Measurements from ENCODE around the gene MYRIP.

Gene MYRIP

DNA sequence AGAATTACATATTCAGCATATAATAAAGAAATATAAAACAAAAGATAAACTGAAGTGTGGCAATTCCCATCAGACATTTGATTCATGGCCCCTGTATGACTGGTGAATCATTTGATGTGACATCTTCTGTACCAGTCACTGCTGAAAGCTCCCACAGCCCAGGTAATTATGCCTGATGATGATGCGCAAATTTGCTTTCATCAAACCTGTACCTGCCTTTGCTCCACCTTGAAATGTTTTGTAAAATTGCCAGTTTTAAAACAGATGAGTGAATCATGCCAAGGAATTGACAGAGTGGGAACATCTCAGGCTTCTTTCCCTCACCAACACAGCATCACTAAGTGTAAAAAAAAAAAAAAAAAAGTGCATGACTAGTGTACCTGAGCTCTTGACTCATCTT, 433.6 kb downstream of the MYRIP start:
- no peaks in the 10 kb centered on the region for H3K4me1 ChIP-seq
- no peak overlapping the region for H3K9ac ChIP-seq
- H3K36me3 ChIP-seq (ENCODE audit: control insufficient read depth, insufficient read depth, low read length) = no peaks in the 10 kb centered on the region
- no peaks in the 10 kb centered on the region for H3K79me2 ChIP-seq
- H3K4me2 ChIP-seq (ENCODE audit: low read length) = no peak overlapping the region
- TF ChIP-seq, protein P1, sequence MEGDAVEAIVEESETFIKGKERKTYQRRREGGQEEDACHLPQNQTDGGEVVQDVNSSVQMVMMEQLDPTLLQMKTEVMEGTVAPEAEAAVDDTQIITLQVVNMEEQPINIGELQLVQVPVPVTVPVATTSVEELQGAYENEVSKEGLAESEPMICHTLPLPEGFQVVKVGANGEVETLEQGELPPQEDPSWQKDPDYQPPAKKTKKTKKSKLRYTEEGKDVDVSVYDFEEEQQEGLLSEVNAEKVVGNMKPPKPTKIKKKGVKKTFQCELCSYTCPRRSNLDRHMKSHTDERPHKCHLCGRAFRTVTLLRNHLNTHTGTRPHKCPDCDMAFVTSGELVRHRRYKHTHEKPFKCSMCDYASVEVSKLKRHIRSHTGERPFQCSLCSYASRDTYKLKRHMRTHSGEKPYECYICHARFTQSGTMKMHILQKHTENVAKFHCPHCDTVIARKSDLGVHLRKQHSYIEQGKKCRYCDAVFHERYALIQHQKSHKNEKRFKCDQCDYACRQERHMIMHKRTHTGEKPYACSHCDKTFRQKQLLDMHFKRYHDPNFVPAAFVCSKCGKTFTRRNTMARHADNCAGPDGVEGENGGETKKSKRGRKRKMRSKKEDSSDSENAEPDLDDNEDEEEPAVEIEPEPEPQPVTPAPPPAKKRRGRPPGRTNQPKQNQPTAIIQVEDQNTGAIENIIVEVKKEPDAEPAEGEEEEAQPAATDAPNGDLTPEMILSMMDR (IDR thresholded peaks at IDR 0.05) = no peak
- H3K4me3 ChIP-seq (ENCODE audit: low read depth, low read length) = no peak overlapping the region
- no peaks in the 10 kb centered on the region for H3K9me3 ChIP-seq (ENCODE audit: control insufficient read depth, low read length)
- no peak overlapping the region for H2AFZ ChIP-seq
- H3K27me3 ChIP-seq (ENCODE audit: control insufficient read depth, insufficient read depth, low read length) = no peaks in the 10 kb centered on the region
- no peak overlapping the region for H3K27ac ChIP-seq

DNA sequence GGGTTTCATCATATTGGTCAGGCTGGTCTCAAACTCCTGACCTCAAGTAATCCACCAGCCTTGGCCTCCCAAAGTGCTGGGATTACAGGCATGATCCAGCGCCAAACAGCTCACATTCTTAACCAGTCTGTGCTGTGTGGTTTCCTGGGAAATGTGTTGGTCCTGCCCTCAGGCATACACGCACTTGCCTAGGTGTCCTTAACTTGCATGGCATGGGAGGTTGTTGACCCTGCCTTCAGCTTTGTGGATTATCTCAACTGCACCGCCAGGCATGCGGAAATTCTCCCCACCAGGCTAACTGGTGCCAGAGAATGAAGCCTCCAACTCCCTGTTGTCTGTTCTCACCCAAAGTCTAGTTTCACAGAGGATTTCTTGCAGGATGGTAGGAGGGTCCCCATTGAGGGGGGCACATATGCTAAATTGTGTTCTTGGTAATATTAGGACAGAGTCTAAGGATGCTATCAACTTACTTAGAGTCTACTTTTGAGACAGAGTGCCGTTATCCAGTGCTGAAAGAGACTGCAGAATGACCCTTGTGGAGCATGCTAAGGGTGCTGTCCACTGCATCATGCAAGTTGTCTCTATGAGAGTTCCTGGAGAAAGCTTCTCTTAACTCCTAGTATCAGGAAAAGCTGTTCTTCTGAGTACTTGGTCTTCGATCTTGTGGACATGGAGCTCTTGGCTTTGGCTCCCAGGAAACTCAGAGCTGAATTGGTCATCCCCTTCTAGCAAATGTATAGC, 438.5 kb downstream of the MYRIP start:
- H3K27me3 ChIP-seq (ENCODE audit: control insufficient read depth, insufficient read depth, low read length) = no peaks in the 10 kb centered on the region
- no peak overlapping the region for H2AFZ ChIP-seq
- no peaks in the 10 kb centered on the region for H3K36me3 ChIP-seq (ENCODE audit: control insufficient read depth, insufficient read depth, low read length)
- no peak overlapping the region for H3K9ac ChIP-seq
- H3K9me3 ChIP-seq (ENCODE audit: control insufficient read depth, low read length) = no peaks in the 10 kb centered on the region
- H3K79me2 ChIP-seq = no peaks in the 10 kb centered on the region
- H3K4me1 ChIP-seq = no peaks in the 10 kb centered on the region
- H3K4me3 ChIP-seq (ENCODE audit: low read depth, low read length) = no peak overlapping the region
- H3K4me2 ChIP-seq (ENCODE audit: low read length) = no peak overlapping the region
- no peak overlapping the region for H3K27ac ChIP-seq
- TF ChIP-seq, protein P1 (IDR thresholded peaks at IDR 0.05) = no peak

DNA sequence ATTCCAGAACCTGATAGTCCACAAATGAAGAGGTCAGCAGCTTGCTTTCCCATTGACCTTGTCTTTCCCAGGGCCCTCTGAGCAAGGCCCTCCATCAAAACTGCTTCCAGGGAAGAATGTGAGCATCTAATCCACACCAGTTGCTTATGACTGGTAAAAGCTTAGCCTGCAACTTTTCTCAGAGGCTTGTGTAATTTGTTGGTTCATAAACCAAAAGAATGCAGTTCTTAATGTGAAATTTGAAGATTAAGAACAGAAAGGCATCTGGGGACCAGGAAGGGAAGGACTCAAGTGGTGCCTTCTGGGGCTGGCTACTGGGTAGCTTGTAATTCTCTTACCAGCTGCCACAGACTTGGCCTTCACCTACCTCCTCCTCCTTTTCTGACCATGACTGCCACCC, 439.2 kb downstream of the MYRIP start:
- no peak overlapping the region for H3K9ac ChIP-seq
- H3K27ac ChIP-seq = no peak overlapping the region
- TF ChIP-seq, protein P1 (IDR thresholded peaks at IDR 0.05) = no peak
- no peak overlapping the region for H3K4me2 ChIP-seq (ENCODE audit: low read length)
- no peaks in the 10 kb centered on the region for H3K79me2 ChIP-seq
- no peak overlapping the region for H3K4me3 ChIP-seq (ENCODE audit: low read depth, low read length)
- no peaks in the 10 kb centered on the region for H3K9me3 ChIP-seq (ENCODE audit: control insufficient read depth, low read length)
- H3K36me3 ChIP-seq (ENCODE audit: control insufficient read depth, insufficient read depth, low read length) = no peaks in the 10 kb centered on the region
- H3K27me3 ChIP-seq (ENCODE audit: control insufficient read depth, insufficient read depth, low read length) = no peaks in the 10 kb centered on the region
- no peak overlapping the region for H2AFZ ChIP-seq
- H3K4me1 ChIP-seq = no peaks in the 10 kb centered on the region

DNA sequence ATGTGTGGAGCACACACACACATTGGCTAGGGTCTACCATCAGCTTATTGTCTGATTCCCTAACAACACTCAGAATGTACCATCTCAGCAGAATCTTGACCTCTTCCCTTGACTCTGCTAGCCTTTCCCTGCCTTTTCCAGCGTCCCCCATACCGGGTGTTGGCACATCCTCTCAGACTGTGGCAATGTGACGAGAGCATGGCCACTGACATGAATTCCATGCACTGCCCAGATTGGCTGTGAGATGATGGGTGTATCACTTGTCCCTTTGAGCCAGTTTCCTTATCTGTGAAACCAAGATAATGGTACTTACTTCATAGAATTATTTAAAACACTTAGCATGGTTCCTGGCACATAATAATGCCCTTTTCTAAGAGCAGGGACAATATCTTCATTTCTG, 439.8 kb downstream of the MYRIP start:
- TF ChIP-seq, protein P1 (IDR thresholded peaks at IDR 0.05) = no peak
- Histone ChIP-seq H3K27ac (no peak overlapping the region), H2AFZ (no peak overlapping the region), H3K27me3 (ENCODE audit: control insufficient read depth, insufficient read depth, low read length) (no peaks in the 10 kb centered on the region), H3K4me1 (no peaks in the 10 kb centered on the region), H3K9me3 (ENCODE audit: control insufficient read depth, low read length) (no peaks in the 10 kb centered on the region), H3K9ac (no peak overlapping the region), H3K79me2 (no peaks in the 10 kb centered on the region), H3K36me3 (ENCODE audit: control insufficient read depth, insufficient read depth, low read length) (no peaks in the 10 kb centered on the region), H3K4me3 (ENCODE audit: low read depth, low read length) (no peak overlapping the region), H3K4me2 (ENCODE audit: low read length) (no peak overlapping the region)

DNA sequence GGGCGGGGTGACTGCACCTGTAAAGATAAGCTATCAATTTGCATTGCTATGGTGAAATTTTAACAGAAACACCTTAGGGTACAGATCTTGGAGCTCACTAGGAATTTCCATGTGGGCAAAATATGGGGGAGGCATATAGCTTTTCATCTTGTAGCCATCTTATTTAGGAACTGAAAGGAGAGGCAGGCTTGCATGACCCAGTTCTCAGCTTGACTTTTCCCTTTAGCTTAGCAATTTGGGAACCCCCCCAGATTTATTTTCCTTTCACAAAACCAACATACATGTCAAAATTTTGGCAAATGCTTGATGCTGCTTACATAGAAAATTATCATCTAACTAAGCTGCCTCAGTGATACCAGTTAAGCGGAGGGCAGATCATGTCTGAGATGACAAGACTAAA, 445.1 kb downstream of the MYRIP start:
- no peaks in the 10 kb centered on the region for H3K36me3 ChIP-seq (ENCODE audit: control insufficient read depth, insufficient read depth, low read length)
- H3K79me2 ChIP-seq = no peaks in the 10 kb centered on the region
- no peaks in the 10 kb centered on the region for H3K27me3 ChIP-seq (ENCODE audit: control insufficient read depth, insufficient read depth, low read length)
- no peak overlapping the region for H3K4me2 ChIP-seq (ENCODE audit: low read length)
- no peak overlapping the region for H2AFZ ChIP-seq
- no peaks in the 10 kb centered on the region for H3K4me1 ChIP-seq
- no peak overlapping the region for H3K27ac ChIP-seq
- no peak overlapping the region for H3K4me3 ChIP-seq (ENCODE audit: low read depth, low read length)
- TF ChIP-seq, protein P1 (IDR thresholded peaks at IDR 0.05) = no peak
- no peak overlapping the region for H3K9ac ChIP-seq
- H3K9me3 ChIP-seq (ENCODE audit: control insufficient read depth, low read length) = no peaks in the 10 kb centered on the region
